HAP-1 (cell line): Measurements from ENCODE around the gene TOMM40.
"Not testable (repeated sequence)": the region's sequence is repeated elsewhere in the genome, so short reads cannot be mapped to it uniquely, and the experiment has no call there.

Source experiments
- DNase-seq, 2 experiments: peaks; one replicate each; pipeline ENCODE4 v3.0.0-alpha.2; 2016 to 2020; ENCODE audit warnings: low spot score in 2 of 2
- H3K27me3 ChIP-seq: fragments of 250-450 bp; sonication (Bioruptor Pico); 2 replicates; pipeline ENCODE4 v1.5.1; 2020; ENCODE audit warnings: low read depth, mild to moderate bottlenecking, moderate library complexity
- H3K36me3 ChIP-seq: fragments of 250-450 bp; sonication (Bioruptor Pico); replicated peaks from 2 replicates; pipeline ENCODE4 v1.5.1; 2020; ENCODE audit warnings: mild to moderate bottlenecking
- H3K4me1 ChIP-seq: fragments of 250-450 bp; sonication (Bioruptor Pico); 2 replicates; pipeline ENCODE4 v1.5.1; 2020; ENCODE audit warnings: mild to moderate bottlenecking
- H3K4me3 ChIP-seq: fragments of 250-450 bp; sonication (Bioruptor Pico); 2 replicates; pipeline ENCODE4 v1.5.1; 2020; ENCODE audit warnings: mild to moderate bottlenecking, moderate library complexity
- H3K9me3 ChIP-seq: fragments of 250-450 bp; sonication (Bioruptor Pico); 2 replicates; pipeline ENCODE4 v1.5.1; 2020; ENCODE audit warnings: mild to moderate bottlenecking, moderate library complexity
- in situ Hi-C: fragments of 300-500 bp; cut with MboI; formaldehyde crosslinking; loops from 3 replicates; pipeline ENCODE4 v1.14.3; 2020; ENCODE audit warnings: low sequenced_read_pairs, inconsistent platforms, mixed read lengths

The TOMM40 gene

GRCh38 chr19:44857837-44858236 lies 33.2 kb upstream of the TOMM40 start:
- Histone ChIP-seq H3K4me3 (no peak overlapping the region), H3K4me1 (peaks cover 2% of the 10 kb centered on the region; the same call in 1 of the 2 replicates), H3K36me3 (peaks cover 35% of the 10 kb centered on the region), H3K9me3 (no peaks in the 10 kb centered on the region), H3K27me3 (no peaks in the 10 kb centered on the region)
- in situ Hi-C loops, result no loop called here
- DNase-seq, result peak; percentile 59 to 68

DNA sequence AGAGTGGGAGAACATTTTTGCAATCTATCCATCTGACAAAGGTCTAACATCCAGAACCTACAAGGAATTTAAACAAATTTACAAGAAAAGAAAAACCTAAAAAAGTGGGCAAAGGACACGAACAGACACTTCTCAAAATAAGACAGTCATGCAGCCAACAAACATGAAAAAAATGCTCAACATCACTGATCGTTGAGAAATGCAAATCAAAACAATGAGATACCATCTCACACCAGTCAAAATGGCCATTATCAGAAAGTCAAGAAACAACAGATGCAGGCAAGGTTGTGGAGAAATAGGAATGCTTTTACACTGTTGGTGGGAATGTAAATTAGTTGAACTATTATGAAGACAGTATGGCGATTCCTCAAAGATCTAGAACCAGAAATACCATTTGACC lies 29.5 kb upstream of the TOMM40 start:
- H3K9me3 ChIP-seq, DNase-seq, H3K27me3 ChIP-seq, H3K4me3 ChIP-seq, H3K4me1 ChIP-seq, in situ Hi-C loops: not testable (repeated sequence)
- peaks cover 37% of the 10 kb centered on the region for H3K36me3 ChIP-seq

- Histone ChIP-seq H3K9me3 (no peaks in the 10 kb centered on the region), H3K4me3 (no peak overlapping the region), H3K36me3 (peaks cover 49% of the 10 kb centered on the region), H3K27me3 (no peaks in the 10 kb centered on the region), H3K4me1 (no peaks in the 10 kb centered on the region)
- in situ Hi-C loops, result no loop called here
- DNase-seq, result no peak
Observed at GRCh38 chr19:44863990-44864389, 27.1 kb upstream of the TOMM40 start.

- no peak overlapping the region for H3K4me3 ChIP-seq
- in situ Hi-C loops, result no loop called here
- no peaks in the 10 kb centered on the region for H3K4me1 ChIP-seq
- peaks cover 39% of the 10 kb centered on the region for H3K36me3 ChIP-seq
- H3K9me3 ChIP-seq, result no peaks in the 10 kb centered on the region
- H3K27me3 ChIP-seq, result no peaks in the 10 kb centered on the region
- no peak for DNase-seq
Observed at GRCh38 chr19:44865196-44865767, 25.8 kb upstream of the TOMM40 start.

DNA sequence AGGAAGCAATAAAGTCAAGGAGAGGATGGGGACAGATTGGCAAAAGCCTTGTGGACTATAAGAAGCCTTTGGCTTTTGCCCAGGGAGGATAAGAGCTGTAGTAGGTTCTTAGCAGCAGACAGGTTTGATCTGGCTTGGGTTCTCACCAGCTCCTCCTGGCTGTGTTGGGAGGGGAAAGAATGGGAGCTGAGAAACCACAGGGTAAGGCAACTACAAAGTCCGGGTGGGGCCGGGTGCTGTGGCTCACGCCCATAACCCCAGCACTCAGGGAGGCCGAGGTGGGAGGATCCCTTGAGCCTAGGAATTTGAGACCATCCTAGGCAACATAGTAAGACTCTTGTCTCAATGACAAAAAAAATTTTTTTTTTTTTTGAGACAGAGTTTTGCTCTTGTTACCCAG lies 24.4 kb upstream of the TOMM40 start:
- Histone ChIP-seq H3K4me1 (no peaks in the 10 kb centered on the region), H3K36me3 (peaks cover 40% of the 10 kb centered on the region), H3K27me3 (no peaks in the 10 kb centered on the region), H3K9me3 (no peaks in the 10 kb centered on the region), H3K4me3 (no peak overlapping the region)
- DNase-seq, result no peak
- in situ Hi-C loops, result no loop called here

- Histone ChIP-seq H3K4me3 (no peak overlapping the region), H3K27me3 (no peaks in the 10 kb centered on the region), H3K4me1 (no peaks in the 10 kb centered on the region), H3K36me3 (peaks cover 47% of the 10 kb centered on the region), H3K9me3 (no peaks in the 10 kb centered on the region)
- in situ Hi-C loops, result no loop called here
- DNase-seq, result no peak
Observed at GRCh38 chr19:44867578-44867977, 23.5 kb upstream of the TOMM40 start.

DNA sequence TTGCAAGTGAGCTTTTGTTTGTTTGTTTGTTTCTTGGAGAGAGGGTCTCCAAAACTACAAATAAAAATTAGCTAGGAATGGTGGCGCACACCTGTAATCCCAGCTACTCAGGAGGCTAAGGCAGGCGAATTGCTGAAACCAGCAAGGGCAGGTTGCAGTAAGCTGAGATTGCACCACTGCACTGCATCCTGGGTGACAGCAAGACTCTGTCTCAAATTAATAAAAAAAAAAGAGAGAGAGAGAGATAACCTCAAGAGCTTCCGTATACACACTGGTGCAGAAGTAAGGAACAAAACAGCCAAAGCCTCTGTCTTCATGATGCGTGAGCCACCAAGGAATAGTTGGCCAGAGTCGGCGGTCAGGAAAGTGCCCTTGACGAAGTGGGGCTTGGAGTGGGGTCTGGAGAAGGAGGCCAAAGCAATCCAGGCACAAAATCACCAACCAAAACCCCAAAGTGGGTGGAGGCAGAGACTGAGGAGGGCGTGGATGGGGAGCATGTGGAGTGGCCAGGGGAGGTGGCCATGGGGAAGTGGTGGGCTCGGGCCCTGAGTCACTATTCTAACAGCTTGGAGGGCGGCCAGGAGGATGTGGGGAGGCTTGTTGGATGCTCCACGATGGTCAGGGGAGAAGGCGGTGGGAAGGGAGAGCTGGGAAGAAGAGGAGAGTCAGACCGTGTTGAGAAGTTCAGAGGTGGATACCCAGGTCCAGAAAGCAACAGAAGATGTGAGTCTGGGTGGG lies 21.2 kb upstream of the TOMM40 start:
- DNase-seq, result no peak
- in situ Hi-C loops, result no loop called here
- Histone ChIP-seq H3K27me3 (no peaks in the 10 kb centered on the region), H3K4me1 (no peaks in the 10 kb centered on the region), H3K4me3 (no peak overlapping the region), H3K9me3 (no peaks in the 10 kb centered on the region), H3K36me3 (peaks cover 64% of the 10 kb centered on the region)

GRCh38 chr19:44871809-44872208 lies 19.2 kb upstream of the TOMM40 start:
- Histone ChIP-seq H3K27me3 (no peaks in the 10 kb centered on the region), H3K4me1 (no peaks in the 10 kb centered on the region), H3K9me3 (no peaks in the 10 kb centered on the region), H3K36me3 (peaks cover 69% of the 10 kb centered on the region), H3K4me3 (no peak overlapping the region)
- no peak for DNase-seq
- in situ Hi-C loops, result no loop called here

GRCh38 chr19:44872661-44873060 lies 18.4 kb upstream of the TOMM40 start:
- no peak overlapping the region for H3K4me3 ChIP-seq
- in situ Hi-C loops, result no loop called here
- no peak for DNase-seq
- peaks cover 72% of the 10 kb centered on the region for H3K36me3 ChIP-seq
- H3K27me3 ChIP-seq, result no peaks in the 10 kb centered on the region
- no peaks in the 10 kb centered on the region for H3K4me1 ChIP-seq
- no peaks in the 10 kb centered on the region for H3K9me3 ChIP-seq

DNA sequence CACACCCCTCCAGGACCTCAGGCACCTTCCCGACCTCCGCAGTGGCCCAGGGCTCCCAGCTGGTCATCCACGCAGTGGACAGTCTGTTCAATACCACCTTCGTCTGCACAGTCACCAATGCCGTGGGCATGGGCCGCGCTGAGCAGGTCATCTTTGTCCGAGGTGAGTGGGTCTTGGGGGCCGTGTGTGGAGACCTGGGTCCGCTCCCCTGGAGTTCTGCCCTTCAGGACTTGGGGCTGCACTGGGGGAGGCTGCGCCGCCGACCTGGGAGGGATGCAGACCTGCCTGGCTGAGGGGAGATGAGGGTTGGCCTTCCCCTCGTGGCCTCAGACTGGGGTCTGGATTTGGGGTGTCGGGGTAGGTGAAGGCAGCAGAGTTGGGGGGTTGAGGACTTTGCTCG lies 16.7 kb upstream of the TOMM40 start:
- Histone ChIP-seq H3K36me3 (peaks cover 74% of the 10 kb centered on the region), H3K27me3 (no peaks in the 10 kb centered on the region), H3K4me3 (no peak overlapping the region), H3K9me3 (no peaks in the 10 kb centered on the region), H3K4me1 (no peaks in the 10 kb centered on the region)
- in situ Hi-C loops, result no loop called here
- no peak for DNase-seq

GRCh38 chr19:44875666-44876451 lies 15.2 kb upstream of the TOMM40 start:
- Histone ChIP-seq H3K4me3 (no peak overlapping the region), H3K27me3 (no peaks in the 10 kb centered on the region)
- in situ Hi-C loops, result no loop called here

GRCh38 chr19:44876930-44877535 lies 14.0 kb upstream of the TOMM40 start:
- in situ Hi-C loops, result no loop called here
- H3K4me3 ChIP-seq, result no peak overlapping the region
- no peaks in the 10 kb centered on the region for H3K9me3 ChIP-seq
- DNase-seq, result no peak
- no peaks in the 10 kb centered on the region for H3K27me3 ChIP-seq
- H3K4me1 ChIP-seq, result peaks cover 5% of the 10 kb centered on the region
- H3K36me3 ChIP-seq, result peaks cover 70% of the 10 kb centered on the region

More at GRCh38 chr19:44875666-44876451, 15.2 kb upstream of the TOMM40 start:
- no peaks in the 10 kb centered on the region for H3K4me1 ChIP-seq
- no peaks in the 10 kb centered on the region for H3K9me3 ChIP-seq
- H3K36me3 ChIP-seq, result peaks cover 78% of the 10 kb centered on the region
- no peak for DNase-seq

DNA sequence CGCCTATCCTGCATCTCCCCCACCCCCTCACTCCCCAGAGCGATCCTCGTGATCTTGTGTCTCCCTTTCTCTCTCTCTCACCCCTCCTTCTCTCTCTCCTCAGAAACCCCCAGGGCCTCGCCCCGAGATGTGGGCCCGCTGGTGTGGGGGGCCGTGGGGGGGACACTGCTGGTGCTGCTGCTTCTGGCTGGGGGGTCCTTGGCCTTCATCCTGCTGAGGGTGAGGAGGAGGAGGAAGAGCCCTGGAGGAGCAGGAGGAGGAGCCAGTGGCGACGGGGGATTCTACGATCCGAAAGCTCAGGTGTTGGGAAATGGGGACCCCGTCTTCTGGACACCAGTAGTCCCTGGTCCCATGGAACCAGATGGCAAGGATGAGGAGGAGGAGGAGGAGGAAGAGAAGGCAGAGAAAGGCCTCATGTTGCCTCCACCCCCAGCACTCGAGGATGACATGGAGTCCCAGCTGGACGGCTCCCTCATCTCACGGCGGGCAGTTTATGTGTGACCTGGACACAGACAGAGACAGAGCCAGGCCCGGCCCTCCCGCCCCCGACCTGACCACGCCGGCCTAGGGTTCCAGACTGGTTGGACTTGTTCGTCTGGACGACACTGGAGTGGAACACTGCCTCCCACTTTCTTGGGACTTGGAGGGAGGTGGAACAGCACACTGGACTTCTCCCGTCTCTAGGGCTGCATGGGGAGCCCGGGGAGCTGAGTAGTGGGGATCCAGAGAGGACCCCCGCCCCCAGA lies 12.8 kb upstream of the TOMM40 start:
- Histone ChIP-seq H3K36me3 (peaks cover 61% of the 10 kb centered on the region), H3K9me3 (no peaks in the 10 kb centered on the region), H3K27me3 (no peaks in the 10 kb centered on the region), H3K4me3 (no peak overlapping the region), H3K4me1 (peaks cover 12% of the 10 kb centered on the region)
- DNase-seq, result no peak
- in situ Hi-C loops, result no loop called here
